ENCODE measurements around the gene RTL9. TPM values are rescaled to one million over a fixed set of nuclear protein-coding genes. Genes with fewer than 3 reads are reported as not detected.

Gene RTL9
- total and polyA plus RNA-seq, 10 donors: not detected

- intact Hi-C loops (cut with DNase I; ENCODE audit: low total_unique reads): no loop called here
- Histone ChIP-seq H3K27ac (no peak overlapping the region), H3K9me3 (peaks cover 0 to 8% (median 0%) of the 10 kb centered on the region in 8 donors), H3K36me3 (no peaks in the 10 kb centered on the region), H3K4me1 (peaks cover 0 to 21% (median 5%) of the 10 kb centered on the region in 6 donors), H3K27me3 (replicated peaks in 1 of 7) (peaks cover 0 to 7% (median 0%) of the 10 kb centered on the region in 7 donors), H3K4me3 (no peak overlapping the region)
- TF ChIP-seq POLR2A (IDR thresholded peaks at IDR 0.05): no peak
- TF ChIP-seq, protein P1, sequence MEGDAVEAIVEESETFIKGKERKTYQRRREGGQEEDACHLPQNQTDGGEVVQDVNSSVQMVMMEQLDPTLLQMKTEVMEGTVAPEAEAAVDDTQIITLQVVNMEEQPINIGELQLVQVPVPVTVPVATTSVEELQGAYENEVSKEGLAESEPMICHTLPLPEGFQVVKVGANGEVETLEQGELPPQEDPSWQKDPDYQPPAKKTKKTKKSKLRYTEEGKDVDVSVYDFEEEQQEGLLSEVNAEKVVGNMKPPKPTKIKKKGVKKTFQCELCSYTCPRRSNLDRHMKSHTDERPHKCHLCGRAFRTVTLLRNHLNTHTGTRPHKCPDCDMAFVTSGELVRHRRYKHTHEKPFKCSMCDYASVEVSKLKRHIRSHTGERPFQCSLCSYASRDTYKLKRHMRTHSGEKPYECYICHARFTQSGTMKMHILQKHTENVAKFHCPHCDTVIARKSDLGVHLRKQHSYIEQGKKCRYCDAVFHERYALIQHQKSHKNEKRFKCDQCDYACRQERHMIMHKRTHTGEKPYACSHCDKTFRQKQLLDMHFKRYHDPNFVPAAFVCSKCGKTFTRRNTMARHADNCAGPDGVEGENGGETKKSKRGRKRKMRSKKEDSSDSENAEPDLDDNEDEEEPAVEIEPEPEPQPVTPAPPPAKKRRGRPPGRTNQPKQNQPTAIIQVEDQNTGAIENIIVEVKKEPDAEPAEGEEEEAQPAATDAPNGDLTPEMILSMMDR (IDR thresholded peaks at IDR 0.05 in 8 of 11, conservative IDR thresholded peaks at IDR 0.05 in 3 of 11): no peak
- TF ChIP-seq POLR2AphosphoS5 (IDR thresholded peaks at IDR 0.05): no peak
- DNase-seq: no peak
Observed at GRCh38 chrX:110321081-110321480, 37.6 kb upstream of the RTL9 start.

- peaks cover 0 to 12% (median 0%) of the 10 kb centered on the region in 8 donors for H3K9me3 ChIP-seq
- TF ChIP-seq POLR2A (IDR thresholded peaks at IDR 0.05): no peak
- TF ChIP-seq POLR2AphosphoS5 (IDR thresholded peaks at IDR 0.05): no peak
- TF ChIP-seq, protein P1 (IDR thresholded peaks at IDR 0.05 in 8 of 11, conservative IDR thresholded peaks at IDR 0.05 in 3 of 11): no peak
- H3K36me3 ChIP-seq: no peaks in the 10 kb centered on the region
- no peak overlapping the region for H3K4me3 ChIP-seq
- H3K27me3 ChIP-seq (replicated peaks in 1 of 7): peaks cover 0 to 7% (median 0%) of the 10 kb centered on the region in 7 donors
- no peak overlapping the region for H3K27ac ChIP-seq
- intact Hi-C loops (cut with DNase I; ENCODE audit: low total_unique reads): no loop called here
- WGBS, 5 donors: 29 to 40% (median 34%) methylated on average over 3 of the region's 3 CpGs
- peaks cover 0 to 15% (median under 1%) of the 10 kb centered on the region in 6 donors for H3K4me1 ChIP-seq
- DNase-seq: no peak
Observed at GRCh38 chrX:110321670-110322069, 37.0 kb upstream of the RTL9 start.

- Histone ChIP-seq H3K4me3 (no peak overlapping the region), H3K9me3 (peaks cover 0 to 12% (median 0%) of the 10 kb centered on the region in 8 donors), H3K27me3 (replicated peaks in 1 of 7) (peaks cover 0 to 5% (median 0%) of the 10 kb centered on the region in 7 donors), H3K36me3 (no peaks in the 10 kb centered on the region), H3K4me1 (peaks cover 0 to 12% (median 0%) of the 10 kb centered on the region in 6 donors), H3K27ac (no peak overlapping the region)
- WGBS, 5 donors: 69 to 96% (median 79%) methylated on average over 4 of the region's 4 CpGs
- no peak for DNase-seq
- TF ChIP-seq, protein P1 (IDR thresholded peaks at IDR 0.05 in 8 of 11, conservative IDR thresholded peaks at IDR 0.05 in 3 of 11): no peak
- TF ChIP-seq POLR2A (IDR thresholded peaks at IDR 0.05): no peak
- TF ChIP-seq POLR2AphosphoS5 (IDR thresholded peaks at IDR 0.05): no peak
- intact Hi-C loops (cut with DNase I; ENCODE audit: low total_unique reads): no loop called here
Observed at GRCh38 chrX:110322603-110323002, 36.0 kb upstream of the RTL9 start.

- Histone ChIP-seq H3K4me1 (no peaks in the 10 kb centered on the region), H3K36me3 (no peaks in the 10 kb centered on the region), H3K27me3 (replicated peaks in 1 of 7) (peaks cover 0 to 5% (median 0%) of the 10 kb centered on the region in 7 donors), H3K27ac (no peak overlapping the region), H3K9me3 (peaks cover 0 to 12% (median 0%) of the 10 kb centered on the region in 8 donors), H3K4me3 (no peak overlapping the region)
- TF ChIP-seq, protein P1 (IDR thresholded peaks at IDR 0.05 in 8 of 11, conservative IDR thresholded peaks at IDR 0.05 in 3 of 11): no peak
- TF ChIP-seq POLR2A (IDR thresholded peaks at IDR 0.05): no peak
- TF ChIP-seq POLR2AphosphoS5 (IDR thresholded peaks at IDR 0.05): no peak
- WGBS, 5 donors: 71 to 96% (median 92%) methylated on average over 4 of the region's 4 CpGs
- intact Hi-C loops (cut with DNase I; ENCODE audit: low total_unique reads): no loop called here
- DNase-seq: no peak
Observed at GRCh38 chrX:110326712-110327111, 31.9 kb upstream of the RTL9 start.

Measured in spleen (tissue), 11 donors.